Mesendoderm (in vitro differentiated cells): ENCODE results near the gene APOM.

Experiments
- DNase-seq: peaks from one replicate; pipeline ENCODE4 v3.0.0; 2013
- H2AK5ac ChIP-seq: 2 replicates; pipeline ENCODE4 v1.6.1; 2013; ENCODE audit warnings: low read length, inconsistent platforms
- H2BK120ac ChIP-seq: 2 replicates; pipeline ENCODE4 v1.6.1; 2013; ENCODE audit warnings: low read depth, mild to moderate bottlenecking, low read length, moderate library complexity, mixed read lengths
- H2BK15ac ChIP-seq: replicated peaks from 2 replicates; pipeline ENCODE4 v1.6.1; 2013; ENCODE audit warnings: low read depth, mild to moderate bottlenecking, moderate library complexity
- H2BK5ac ChIP-seq: 2 replicates; pipeline ENCODE4 v1.6.1; 2013; ENCODE audit warnings: low read length, inconsistent platforms
- H3K18ac ChIP-seq: 2 replicates; pipeline ENCODE4 v1.6.1; 2013; ENCODE audit warnings: mild to moderate bottlenecking, low read length, mixed read lengths
- H3K23ac ChIP-seq: one replicate; pipeline ENCODE4 v1.6.1; 2013; ENCODE audit warnings: low read length
- H3K27ac ChIP-seq: 2 replicates; pipeline ENCODE4 v1.5.1; 2013; ENCODE audit warnings: low read depth, mild to moderate bottlenecking, inconsistent platforms, low read length, moderate library complexity
- H3K27me3 ChIP-seq: 2 replicates; pipeline ENCODE4 v1.6.1; 2013; ENCODE audit warnings: low read length, control low read depth, mild to moderate bottlenecking, inconsistent platforms; ENCODE audit not compliant: insufficient read depth, poor library complexity
- H3K36me3 ChIP-seq: 2 replicates; pipeline ENCODE4 v1.6.1; 2013; ENCODE audit warnings: low read length, inconsistent platforms; ENCODE audit not compliant: control insufficient read depth, insufficient read depth
- H3K4ac ChIP-seq: one replicate; pipeline ENCODE4 v1.6.1; 2013; ENCODE audit warnings: low read depth, mild to moderate bottlenecking, low read length, moderate library complexity
- H3K4me1 ChIP-seq: 2 replicates; pipeline ENCODE4 v1.6.1; 2013; ENCODE audit warnings: low read depth, low read length, inconsistent platforms; ENCODE audit not compliant: control insufficient read depth
- H3K4me2 ChIP-seq: 2 replicates; pipeline ENCODE4 v1.6.1; 2013; ENCODE audit warnings: low read length
- H3K4me3 ChIP-seq: 2 replicates; pipeline ENCODE4 v1.5.1; 2013; ENCODE audit warnings: mild to moderate bottlenecking, low read length
- H3K56ac ChIP-seq: one replicate; pipeline ENCODE4 v1.6.1; 2013; ENCODE audit warnings: low read length
- H3K79me1 ChIP-seq: 2 replicates; pipeline ENCODE4 v1.6.1; 2013; ENCODE audit warnings: low read length, inconsistent platforms
- H3K79me2 ChIP-seq: 2 replicates; pipeline ENCODE4 v1.6.1; 2013; ENCODE audit warnings: mild to moderate bottlenecking, low read length; ENCODE audit not compliant: control insufficient read depth, insufficient read depth
- H3K9ac ChIP-seq: 2 replicates; pipeline ENCODE4 v1.6.1; 2013; ENCODE audit warnings: low read length, inconsistent platforms
- H4K5ac ChIP-seq: one replicate; pipeline ENCODE4 v1.6.1; 2013; ENCODE audit warnings: low read length
- H4K8ac ChIP-seq: one replicate; pipeline ENCODE4 v1.6.1; 2013; ENCODE audit warnings: low read depth, mild to moderate bottlenecking, control low read depth, low read length, moderate library complexity
- WGBS: extraction: QIAGEN DNeasy Blood & Tissue Kit; methylation state at CpG from one replicate; pipeline ENCODE4 v1.1.7; 2013; ENCODE audit warnings: low lambda C conversion rate, missing lambda C conversion rate; ENCODE audit not compliant: insufficient coverage; ENCODE audit errors: extremely low coverage; 5-methylcytosine and 5-hydroxymethylcytosine counted together

The APOM gene

DNA sequence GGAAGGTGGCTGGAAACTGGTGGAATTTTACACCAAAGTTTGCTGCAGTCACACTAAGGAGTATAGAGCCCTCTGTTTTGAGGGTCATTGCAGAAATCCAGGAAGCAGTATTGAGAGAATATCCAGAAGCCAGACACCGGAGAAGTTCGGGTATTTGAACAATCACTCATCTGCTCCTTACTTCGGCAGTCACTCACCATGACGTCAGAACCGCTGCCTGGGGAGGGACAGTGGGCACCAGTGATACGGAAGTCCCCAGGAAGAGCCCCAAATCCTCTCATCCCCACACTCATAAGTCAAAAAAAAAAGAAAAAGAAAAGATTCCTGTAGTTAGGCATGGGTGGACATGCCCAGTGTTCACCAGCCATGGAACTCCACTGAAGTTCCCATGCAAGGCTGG lies 21.2 kb downstream of the APOM start:
- H3K36me3 ChIP-seq: peaks cover 2% of the 10 kb centered on the region
- H4K8ac ChIP-seq: no peak overlapping the region
- H3K23ac ChIP-seq: no peak overlapping the region
- no peaks in the 10 kb centered on the region for H3K4me1 ChIP-seq
- H3K27me3 ChIP-seq: no peaks in the 10 kb centered on the region
- H3K79me2 ChIP-seq: no peaks in the 10 kb centered on the region
- no peaks in the 10 kb centered on the region for H3K79me1 ChIP-seq
- H3K18ac ChIP-seq: no peak overlapping the region
- no peak overlapping the region for H4K5ac ChIP-seq
- DNase-seq: no peak
- H3K56ac ChIP-seq: no peak overlapping the region
- no peak overlapping the region for H3K4me2 ChIP-seq
- H2BK120ac ChIP-seq: no peak overlapping the region
- no peak overlapping the region for H3K4ac ChIP-seq
- H3K27ac ChIP-seq: no peak overlapping the region
- H3K9ac ChIP-seq: no peak overlapping the region
- no peak overlapping the region for H2AK5ac ChIP-seq
- H2BK5ac ChIP-seq: no peak overlapping the region
- H3K4me3 ChIP-seq: no peak overlapping the region
- no peak overlapping the region for H2BK15ac ChIP-seq
- WGBS: no CpG with 5 or more reads among the region's 6 CpGs

- Histone ChIP-seq H4K5ac (no peak overlapping the region), H3K4me3 (no peak overlapping the region), H3K4me2 (no peak overlapping the region), H3K18ac (no peak overlapping the region), H3K27ac (no peak overlapping the region), H2AK5ac (no peak overlapping the region), H2BK5ac (no peak overlapping the region), H2BK120ac (no peak overlapping the region), H3K36me3 (no peaks in the 10 kb centered on the region), H4K8ac (no peak overlapping the region), H3K4ac (no peak overlapping the region), H3K79me2 (no peaks in the 10 kb centered on the region), H3K56ac (no peak overlapping the region), H3K27me3 (no peaks in the 10 kb centered on the region), H3K9ac (no peak overlapping the region), H3K23ac (no peak overlapping the region), H3K4me1 (no peaks in the 10 kb centered on the region), H2BK15ac (no peak overlapping the region), H3K79me1 (no peaks in the 10 kb centered on the region)
- no peak for DNase-seq
- no CpG with 5 or more reads among the region's 8 CpGs for WGBS
Measured at GRCh38 chr6:31677955-31678354, 22.3 kb downstream of the APOM start.

- DNase-seq: peak; percentile 79
- H3K18ac ChIP-seq: peak within 1 kb of the TSS; percentile 78
- no peaks in the 10 kb centered on the region for H3K79me1 ChIP-seq
- peak within 1 kb of the TSS; percentile 13 for H2BK15ac ChIP-seq
- H3K4ac ChIP-seq: peak within 1 kb of the TSS; percentile 46
- H2AK5ac ChIP-seq: no peak within 1 kb of the TSS
- peak within 1 kb of the TSS; percentile 60 for H4K8ac ChIP-seq
- H3K23ac ChIP-seq: no peak within 1 kb of the TSS
- H4K5ac ChIP-seq: no peak within 1 kb of the TSS
- H3K4me1 ChIP-seq: no peaks in the 10 kb centered on the region
- H3K4me3 ChIP-seq: no peak within 1 kb of the TSS
- no peaks in the 10 kb centered on the region for H3K27me3 ChIP-seq
- no peak within 1 kb of the TSS for H2BK120ac ChIP-seq
- H3K4me2 ChIP-seq: peak within 1 kb of the TSS; percentile 83
- H2BK5ac ChIP-seq: no peak within 1 kb of the TSS
- H3K79me2 ChIP-seq: no peaks in the 10 kb centered on the region
- peak within 1 kb of the TSS; percentile 68 for H3K9ac ChIP-seq
- peak within 1 kb of the TSS; percentile 9 for H3K27ac ChIP-seq
- no CpG with 5 or more reads among the region's 17 CpGs for WGBS
- no peaks in the 10 kb centered on the region for H3K36me3 ChIP-seq
- peak within 1 kb of the TSS; percentile 67 for H3K56ac ChIP-seq
Measured at GRCh38 chr6:31680226-31681134, 24.8 kb downstream of the APOM start, which contains the start of gene LY6G5C. Gene LY6G5C, minus strand, starts transcription at chr6:31681067. Its CDS starts 694 bp downstream, at chr6:31680373.

DNA sequence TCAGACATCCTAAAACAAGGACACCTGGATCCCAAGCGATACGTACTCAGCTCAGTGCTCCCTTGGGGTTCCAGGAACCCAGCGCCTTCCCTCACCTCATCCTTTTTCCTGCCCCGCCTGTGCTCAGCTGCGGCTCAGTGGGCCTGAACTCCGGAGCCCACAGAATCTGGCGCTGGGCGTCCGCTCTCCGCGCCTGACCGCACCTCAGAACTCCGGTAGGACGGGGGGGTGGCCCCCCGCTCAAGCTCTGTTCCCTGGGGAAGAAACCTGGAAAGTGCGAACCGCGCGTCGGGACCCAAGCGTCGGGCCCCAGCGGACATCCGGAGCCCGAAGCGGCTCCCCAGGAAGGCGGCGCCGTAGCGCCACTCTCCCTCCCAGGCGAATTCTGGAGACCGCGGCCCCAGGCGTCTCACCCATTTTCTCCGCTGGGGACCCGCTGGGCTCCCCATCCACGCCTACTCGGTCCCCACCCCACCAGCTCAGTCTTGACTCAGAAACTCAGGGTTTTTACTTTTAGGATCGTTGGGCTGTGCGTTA lies 25.5 kb downstream of the APOM start:
- H4K8ac ChIP-seq: peak overlapping the region; percentile 60
- H3K79me1 ChIP-seq: no peaks in the 10 kb centered on the region
- H2BK120ac ChIP-seq: no peak overlapping the region
- no peaks in the 10 kb centered on the region for H3K4me1 ChIP-seq
- H2BK15ac ChIP-seq: peak overlapping the region; percentile 13
- no peak overlapping the region for H4K5ac ChIP-seq
- H3K27me3 ChIP-seq: no peaks in the 10 kb centered on the region
- peak overlapping the region; percentile 68 for H3K9ac ChIP-seq
- no peaks in the 10 kb centered on the region for H3K79me2 ChIP-seq
- H3K56ac ChIP-seq: peak overlapping the region; percentile 63
- H2AK5ac ChIP-seq: no peak overlapping the region
- no peak overlapping the region for H3K4me3 ChIP-seq
- peak overlapping the region; percentile 9 for H3K27ac ChIP-seq
- no CpG with 5 or more reads among the region's 40 CpGs for WGBS
- peak overlapping the region; percentile 46 for H3K4ac ChIP-seq
- H3K23ac ChIP-seq: no peak overlapping the region
- peak overlapping the region; percentile 83 for H3K4me2 ChIP-seq
- peak overlapping the region; percentile 78 for H3K18ac ChIP-seq
- peak; percentile 56 for DNase-seq
- H3K36me3 ChIP-seq: no peaks in the 10 kb centered on the region
- no peak overlapping the region for H2BK5ac ChIP-seq

GRCh38 chr6:31683591-31683990 lies 27.9 kb downstream of the APOM start:
- Histone ChIP-seq H3K27ac (no peak overlapping the region), H3K23ac (no peak overlapping the region), H2BK5ac (no peak overlapping the region), H3K79me1 (no peaks in the 10 kb centered on the region), H4K5ac (no peak overlapping the region), H3K18ac (no peak overlapping the region), H3K27me3 (no peaks in the 10 kb centered on the region), H3K4me2 (no peak overlapping the region), H2AK5ac (no peak overlapping the region), H3K4me1 (no peaks in the 10 kb centered on the region), H2BK120ac (no peak overlapping the region), H3K4ac (no peak overlapping the region), H3K36me3 (peaks cover 10% of the 10 kb centered on the region), H3K4me3 (no peak overlapping the region), H3K9ac (peak overlapping the region; percentile 47), H3K79me2 (no peaks in the 10 kb centered on the region), H2BK15ac (no peak overlapping the region), H3K56ac (peak overlapping the region; percentile 61), H4K8ac (no peak overlapping the region)
- WGBS: no CpG with 5 or more reads among the region's 13 CpGs
- no peak for DNase-seq
